Calu3 (cell line): Measurements from ENCODE around the gene PLD4. TPM values are rescaled to one million over a fixed set of nuclear protein-coding genes. Genes with fewer than 3 reads are reported as not detected.

Experiments used
- BruUV-seq: library from RNA; stranded (reverse); fragments of 400-500 nt; replicated peaks from 2 replicates; lab custom pipeline; 2021; lab: Mats Ljungman, UMichigan
- CTCF ChIA-PET: fragments of 300-600 bp; sonication (Branson Sonifier 250); formaldehyde crosslinking; loops from one replicate; lab custom pipeline; 2022; ENCODE audit warnings: antibody characterized with exemption; lab: Charles Lee
- DNase-seq: peaks from one replicate; pipeline ENCODE4 v3.0.0; 2022
- H3K27ac Mint-ChIP-seq: one replicate; pipeline ENCODE4 v1.8.0; 2022; ENCODE audit warnings: mixed read lengths; ENCODE audit not compliant: unreplicated experiment
- H3K27me3 Mint-ChIP-seq: one replicate; pipeline ENCODE4 v1.8.0; 2022; ENCODE audit warnings: mixed read lengths; ENCODE audit not compliant: unreplicated experiment
- H3K36me3 Mint-ChIP-seq: one replicate; pipeline ENCODE4 v1.8.0; 2022; ENCODE audit warnings: mild to moderate bottlenecking, moderate library complexity, mixed read lengths; ENCODE audit not compliant: insufficient read depth, unreplicated experiment
- H3K4me1 Mint-ChIP-seq: one replicate; pipeline ENCODE4 v1.8.0; 2022; ENCODE audit warnings: mild to moderate bottlenecking, low read depth, mixed read lengths; ENCODE audit not compliant: unreplicated experiment
- H3K4me3 Mint-ChIP-seq: one replicate; pipeline ENCODE4 v1.8.0; 2022; ENCODE audit warnings: mild to moderate bottlenecking, low read depth, moderate library complexity, mixed read lengths; ENCODE audit not compliant: unreplicated experiment
- H3K9me3 Mint-ChIP-seq: one replicate; pipeline ENCODE4 v1.8.0; 2022; ENCODE audit warnings: low read depth, mixed read lengths; ENCODE audit not compliant: unreplicated experiment
- CTCF ChIP-seq: fragments of 200-600 bp; IDR thresholded peaks from one replicate; pipeline ENCODE4 v1.8.0; 2022; ENCODE audit warnings: antibody characterized with exemption; ENCODE audit not compliant: unreplicated experiment
- intact Hi-C: fragments of 100-400 bp; cut with micrococcal nuclease; formaldehyde crosslinking; loops from one replicate; pipeline ENCODE4 v1.10.0; 2022; ENCODE audit not compliant: unreplicated experiment
- total RNA-seq: library from RNA; stranded (reverse); gene quantifications from 2 replicates; pipeline ENCODE4 v1.2.3, GENCODE V29; 2022

The PLD4 gene
- total RNA-seq, 1 experiment from 2014 or later: 0.09 TPM

GRCh38 chr14:104929268-104930230 is 4.9 kb downstream of the PLD4 start:
- H3K4me3 Mint-ChIP-seq: no peak overlapping the region
- no peaks in the 10 kb centered on the region for H3K9me3 Mint-ChIP-seq
- TF ChIP-seq CTCF: no peak
- H3K27ac Mint-ChIP-seq: no peak overlapping the region
- no TSS peak for BruUV-seq
- CTCF ChIA-PET: no interaction called here
- no peaks in the 10 kb centered on the region for H3K27me3 Mint-ChIP-seq
- intact Hi-C loops: loop anchor here (5.0 kb wide), 1 partner anchor 43 kb away; no protein-coding TSS in a partner anchor
- H3K36me3 Mint-ChIP-seq: peaks cover 9% of the 10 kb centered on the region
- H3K4me1 Mint-ChIP-seq: no peaks in the 10 kb centered on the region
- no peak for DNase-seq

- no peak for TF ChIP-seq CTCF
- Mint-ChIP-seq H3K4me1 (no peaks in the 10 kb centered on the region), H3K27ac (no peak overlapping the region), H3K36me3 (peaks cover 9% of the 10 kb centered on the region), H3K27me3 (no peaks in the 10 kb centered on the region), H3K4me3 (no peak overlapping the region), H3K9me3 (no peaks in the 10 kb centered on the region)
- intact Hi-C loops: loop anchor here (5.0 kb wide), 1 partner anchor 42 kb away; no protein-coding TSS in a partner anchor
- no TSS peak for BruUV-seq
- DNase-seq: no peak
- CTCF ChIA-PET: no interaction called here
Observed at GRCh38 chr14:104930526-104931303, 6.0 kb downstream of the PLD4 start.

GRCh38 chr14:104931304-104931770 is 6.7 kb downstream of the PLD4 start:
- CTCF ChIA-PET: no interaction called here
- Mint-ChIP-seq H3K36me3 (peaks cover 9% of the 10 kb centered on the region), H3K9me3 (no peaks in the 10 kb centered on the region), H3K4me3 (no peak overlapping the region), H3K4me1 (no peaks in the 10 kb centered on the region), H3K27ac (no peak overlapping the region), H3K27me3 (no peaks in the 10 kb centered on the region)
- TF ChIP-seq CTCF: no peak
- no peak for DNase-seq
- intact Hi-C loops: loop anchor here (5.0 kb wide), 1 partner anchor 41 kb away; no protein-coding TSS in a partner anchor
- BruUV-seq: no TSS peak
